AG10803 (cell line): ENCODE results near the gene EEIG2.
A peak's percentile ranks its signal among the peaks of the same experiment; 100 is the strongest.

Source experiments
- DNase-seq: peaks from one replicate; pipeline ENCODE4 v3.0.0; 2010; ENCODE audit warnings: low read depth
- H3K4me3 ChIP-seq: 2 replicates; pipeline ENCODE4 v1.5.1; 2011; ENCODE audit warnings: mild to moderate bottlenecking, low read length, control low read depth
- CTCF ChIP-seq: conservative IDR thresholded peaks from 2 replicates; pipeline ENCODE4 v1.5.1; 2011; ENCODE audit warnings: mild to moderate bottlenecking, low read length, control low read depth, inconsistent platforms

EEIG2 gene

GRCh38 chr1:108584428-108584856 lies 24.5 kb downstream of the EEIG2 start:
- no peak overlapping the region for H3K4me3 ChIP-seq
- no peak for TF ChIP-seq CTCF
- no peak for DNase-seq

GRCh38 chr1:108585313-108585712 lies 25.4 kb downstream of the EEIG2 start:
- no peak for TF ChIP-seq CTCF
- DNase-seq, result no peak
- H3K4me3 ChIP-seq, result no peak overlapping the region

- H3K4me3 ChIP-seq, result no peak overlapping the region
- peak; percentile 67 for DNase-seq
- no peak for TF ChIP-seq CTCF
Observed at GRCh38 chr1:108590441-108590840, 30.5 kb downstream of the EEIG2 start.

GRCh38 chr1:108590957-108591356 lies 31.1 kb downstream of the EEIG2 start:
- DNase-seq, result peak; percentile 98
- no peak for TF ChIP-seq CTCF
- H3K4me3 ChIP-seq, result no peak overlapping the region

GRCh38 chr1:108591466-108591865 lies 31.6 kb downstream of the EEIG2 start:
- no peak for DNase-seq
- H3K4me3 ChIP-seq, result no peak overlapping the region
- no peak for TF ChIP-seq CTCF

GRCh38 chr1:108592030-108592759 lies 32.3 kb downstream of the EEIG2 start:
- TF ChIP-seq CTCF, result no peak
- no peak for DNase-seq
- no peak overlapping the region for H3K4me3 ChIP-seq

- no peak for TF ChIP-seq CTCF
- no peak for DNase-seq
Observed at GRCh38 chr1:108593448-108593847, 33.5 kb downstream of the EEIG2 start.

More at GRCh38 chr1:108593448-108593847, 33.5 kb downstream of the EEIG2 start:
- no peak overlapping the region for H3K4me3 ChIP-seq
